NCI-H748 treated with DMSO at 0.1 percent for 48 hours (cell line): Measurements from ENCODE around the gene OLIG1.

Experiments
- DNase-seq: peaks from one replicate; lab custom pipeline; 2025; lab: John Stamatoyannopoulos, UW

OLIG1 gene

GRCh38 chr21:33031152-33031911 lies 38.6 kb upstream of the OLIG1 start:
- no peak for DNase-seq

- DNase-seq: no peak
Measured at GRCh38 chr21:33032434-33033047, 37.4 kb upstream of the OLIG1 start.

- DNase-seq: no peak
Measured at GRCh38 chr21:33033094-33033951, 36.6 kb upstream of the OLIG1 start.

GRCh38 chr21:33033961-33034413 lies 36.0 kb upstream of the OLIG1 start:
- DNase-seq: no peak

DNA sequence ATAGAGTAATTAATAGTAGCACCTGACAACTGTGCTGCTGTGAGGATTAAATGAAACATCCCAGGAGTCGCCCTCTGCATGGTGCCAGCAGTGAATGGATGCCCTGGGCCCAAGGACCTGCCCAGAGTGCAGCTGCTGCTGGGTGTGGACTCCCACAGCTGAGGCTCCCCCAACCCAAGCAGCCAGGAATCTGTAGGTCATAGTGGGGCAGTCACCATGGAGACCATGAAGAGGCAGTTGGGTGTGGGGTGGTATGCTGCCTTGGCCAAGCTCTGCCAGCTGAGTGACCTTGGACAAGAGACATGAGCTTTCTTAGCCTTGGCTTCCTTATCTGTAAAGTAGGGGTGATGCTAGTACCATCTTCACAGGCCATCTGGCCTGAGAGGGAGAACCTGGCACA lies 34.8 kb upstream of the OLIG1 start:
- DNase-seq: no peak

DNA sequence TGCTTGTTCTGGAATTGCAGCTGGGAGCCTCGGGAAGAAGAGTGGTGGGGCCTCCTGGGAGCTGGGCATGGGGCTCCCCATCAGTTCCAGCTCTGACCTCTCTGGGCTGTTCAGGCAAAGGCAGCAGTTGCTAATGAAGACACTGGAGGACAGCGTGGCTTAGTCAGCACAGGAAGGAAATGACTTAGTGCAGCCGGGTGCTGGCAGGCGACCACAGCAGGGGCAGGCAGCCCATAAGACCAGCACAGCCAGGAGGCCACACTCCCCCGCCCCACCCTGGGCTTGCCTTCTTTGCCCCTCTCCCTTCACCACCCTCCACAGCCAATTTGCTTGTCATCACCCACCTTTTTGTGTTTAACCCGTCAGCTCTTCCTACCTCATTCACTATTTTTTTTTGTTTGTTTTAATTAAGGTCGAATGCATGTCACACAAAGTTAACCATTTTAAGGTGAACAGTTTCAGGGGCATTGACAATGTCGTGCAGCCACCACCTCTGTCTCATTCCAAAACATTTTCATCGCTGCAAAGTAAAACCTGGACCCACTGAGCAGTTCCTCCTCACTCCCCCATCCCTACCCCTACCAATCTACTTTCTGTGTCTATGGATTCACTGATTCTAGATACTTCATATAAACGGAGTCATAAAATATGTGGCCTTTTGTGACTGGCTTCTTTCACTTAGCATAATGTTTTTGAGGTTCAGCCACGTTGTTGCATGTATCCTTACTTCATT lies 33.3 kb upstream of the OLIG1 start:
- DNase-seq: no peak

DNA sequence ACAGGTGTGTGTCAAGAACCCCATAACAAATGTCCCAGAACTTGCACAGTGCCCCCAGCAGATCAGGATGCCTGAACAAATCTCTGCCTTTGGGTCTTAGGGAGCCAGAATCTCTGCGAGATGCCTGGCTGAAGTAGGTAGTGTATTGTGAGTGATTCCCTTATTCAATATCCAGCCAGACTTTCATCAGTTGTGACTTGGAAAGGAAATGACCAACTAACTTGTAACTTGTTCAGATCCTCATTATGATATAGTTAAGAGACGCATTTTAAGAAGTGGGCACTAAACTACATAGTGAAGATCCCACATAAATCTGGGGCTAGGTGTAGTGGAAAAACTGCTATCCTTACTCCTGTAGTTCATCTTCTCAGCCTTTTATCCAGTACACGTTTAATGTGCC lies 32.4 kb upstream of the OLIG1 start:
- no peak for DNase-seq

DNA sequence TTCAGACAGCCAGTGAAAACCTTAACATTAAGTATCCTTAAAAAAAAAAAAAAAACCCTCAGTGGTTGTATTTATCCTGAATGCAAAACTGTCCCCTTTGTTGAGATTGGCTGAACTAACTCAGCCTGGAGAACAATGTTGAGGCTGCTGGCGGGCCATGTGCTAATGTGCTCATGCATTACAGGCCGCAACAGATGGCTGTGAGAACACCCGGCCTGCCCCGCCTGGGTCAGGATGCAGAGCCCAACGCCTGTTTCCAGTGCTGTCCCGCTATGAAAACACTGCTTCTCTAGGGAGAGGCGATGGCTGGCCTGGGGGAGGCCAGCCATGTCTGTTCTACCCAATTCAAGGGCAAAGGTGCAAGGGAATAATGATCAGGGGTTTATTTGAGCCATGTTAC lies 30.4 kb upstream of the OLIG1 start:
- DNase-seq: no peak

GRCh38 chr21:33040215-33040614 lies 29.7 kb upstream of the OLIG1 start:
- DNase-seq: no peak

- no peak for DNase-seq
Measured at GRCh38 chr21:33041981-33042380, 28.0 kb upstream of the OLIG1 start.

GRCh38 chr21:33042812-33043211 lies 27.1 kb upstream of the OLIG1 start:
- DNase-seq: no peak

DNA sequence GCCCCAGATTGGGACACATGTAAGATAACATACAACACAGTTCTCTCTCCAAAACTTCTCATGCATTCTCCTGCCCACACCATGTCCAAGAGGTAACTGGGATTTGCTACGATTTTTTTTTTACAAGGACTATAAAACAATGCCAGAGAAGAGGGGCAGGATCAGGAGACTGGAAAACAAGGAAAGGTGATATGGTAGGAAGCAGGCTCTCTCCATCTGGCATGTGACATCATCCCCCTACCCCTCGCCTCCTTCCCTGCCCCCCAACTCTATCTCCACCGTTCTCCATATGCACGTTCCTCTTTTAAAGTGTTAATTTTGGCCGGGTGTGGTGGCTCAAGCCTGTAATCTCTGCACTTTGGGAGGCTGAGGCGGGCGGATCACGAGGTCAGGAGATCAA lies 23.5 kb upstream of the OLIG1 start:
- no peak for DNase-seq

DNA sequence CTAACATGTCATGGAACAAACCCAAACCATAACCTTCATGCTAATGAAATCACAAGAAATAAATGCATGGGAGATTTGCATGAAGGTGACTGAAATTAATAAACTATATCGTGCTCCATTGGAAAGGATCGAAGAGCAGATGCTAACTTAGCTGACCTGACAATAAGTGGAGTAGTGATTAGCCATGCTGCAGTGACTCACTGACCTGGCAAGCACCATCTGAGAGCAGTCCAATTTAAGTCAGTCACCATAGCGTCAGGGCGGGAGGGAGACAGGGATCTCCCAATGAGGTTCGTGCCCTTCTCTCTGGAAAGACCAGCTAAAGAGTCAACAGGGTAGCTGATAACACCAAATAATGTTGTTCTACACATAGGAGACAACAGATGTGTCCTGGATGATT lies 22.7 kb upstream of the OLIG1 start:
- no peak for DNase-seq

- DNase-seq: no peak
Measured at GRCh38 chr21:33051925-33052324, 18.0 kb upstream of the OLIG1 start.

- no peak for DNase-seq
Measured at GRCh38 chr21:33053951-33054350, 16.0 kb upstream of the OLIG1 start.

DNA sequence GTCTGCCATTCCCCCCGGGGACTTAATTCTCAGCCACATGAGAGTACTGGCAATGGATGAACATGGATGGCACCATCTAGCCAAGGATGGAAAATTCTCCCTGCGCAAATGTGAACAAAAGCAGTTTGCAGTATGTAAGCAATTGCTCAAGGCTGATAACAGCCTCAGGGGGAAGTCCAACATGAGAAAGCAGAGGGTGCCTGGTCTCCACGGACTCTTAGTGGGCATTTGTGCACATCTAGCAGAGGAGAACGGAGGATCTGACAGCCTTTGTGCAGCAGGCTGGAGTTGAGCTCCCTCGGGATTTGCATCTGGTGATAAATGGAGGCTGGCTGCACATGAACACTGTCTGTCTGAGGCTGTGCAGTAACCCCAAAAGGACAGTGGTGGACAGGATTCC lies 13.9 kb upstream of the OLIG1 start:
- no peak for DNase-seq

- DNase-seq: no peak
Measured at GRCh38 chr21:33057385-33057940, 12.5 kb upstream of the OLIG1 start.

DNA sequence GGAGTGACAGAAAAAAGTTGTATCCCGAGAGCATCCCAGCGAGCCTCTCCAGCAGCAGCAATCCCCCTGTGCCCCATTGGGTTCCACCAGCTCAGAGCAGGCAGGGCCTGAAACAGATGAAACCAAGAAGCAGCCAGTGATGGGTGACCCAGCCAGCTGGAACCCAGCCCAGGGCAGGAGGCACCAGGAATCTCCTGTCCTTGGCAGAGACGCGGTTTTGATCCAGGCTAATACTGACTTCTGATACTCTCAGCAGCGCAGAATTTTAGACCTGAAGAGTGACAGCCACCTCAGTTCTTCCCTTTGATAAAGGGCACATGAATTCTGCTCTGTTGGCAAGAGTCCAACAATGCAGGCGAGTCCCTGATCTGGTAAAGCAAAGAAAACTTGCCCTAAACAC lies 11.4 kb upstream of the OLIG1 start:
- DNase-seq: no peak

- DNase-seq: no peak
Measured at GRCh38 chr21:33058957-33059356, 11.0 kb upstream of the OLIG1 start.

DNA sequence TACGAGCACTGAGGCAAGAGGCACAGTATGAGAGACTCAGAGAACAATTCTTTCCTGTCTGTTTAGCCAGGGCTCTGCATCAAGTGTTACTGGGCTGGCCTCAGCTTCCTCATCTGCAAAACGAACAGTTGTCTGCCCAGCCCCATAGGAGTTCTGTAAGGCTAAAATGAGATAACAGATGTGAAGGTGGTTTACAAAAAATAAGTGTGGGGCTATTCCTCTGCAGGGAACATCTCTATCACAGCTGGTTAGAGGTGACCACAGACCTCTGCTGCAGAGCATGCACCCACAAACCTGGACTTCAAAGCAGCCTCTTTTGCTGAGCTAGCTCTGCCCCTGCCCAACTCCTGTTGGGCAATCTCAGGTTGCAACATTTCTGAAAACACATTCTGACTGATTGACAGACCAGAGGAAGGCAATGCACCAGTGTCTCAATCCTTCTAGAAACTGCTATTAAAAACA lies 10.5 kb upstream of the OLIG1 start:
- DNase-seq: no peak

- DNase-seq: no peak
Measured at GRCh38 chr21:33061233-33061632, 8.7 kb upstream of the OLIG1 start.

DNA sequence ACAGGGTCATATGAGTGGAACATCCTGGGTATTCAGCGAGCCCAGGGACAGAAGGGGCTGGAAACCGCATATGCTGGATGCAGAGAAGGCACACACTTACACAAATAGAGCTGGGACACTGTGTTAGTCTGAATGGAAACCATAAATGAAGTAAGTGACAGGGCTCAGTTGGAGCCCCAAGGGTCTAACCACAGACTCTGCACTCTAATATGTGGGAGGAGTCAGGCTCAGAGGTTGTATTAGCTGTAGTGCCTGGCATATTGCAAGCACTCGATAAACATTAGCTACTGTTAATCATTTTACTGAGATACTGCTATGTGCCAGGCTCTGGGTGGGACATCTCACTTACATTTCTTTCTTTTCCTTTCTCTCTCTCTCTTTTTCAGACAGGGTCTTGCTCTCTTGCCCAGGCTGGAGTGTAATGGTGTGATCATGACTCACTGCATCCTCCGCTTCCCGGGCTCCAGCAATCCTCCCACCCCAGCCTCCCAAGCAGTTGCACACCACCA lies 6.5 kb upstream of the OLIG1 start:
- no peak for DNase-seq
